KBM-7 (cell line): ENCODE data around the gene EYA4.

ENCODE experiments used
- DNase-seq: peaks from one replicate; pipeline ENCODE4 v3.0.0-alpha.2; 2015
- in situ Hi-C: fragments of 300-500 bp; cut with MboI; formaldehyde crosslinking; loops from 2 replicates; pipeline ENCODE4 v1.14.3; 2020; ENCODE audit warnings: low sequenced_read_pairs, low pct_unique_long_range_greater_than_20kb, mixed read lengths

The EYA4 gene

GRCh38 chr6:133241086-133241900, at the start of gene EYA4:
Gene EYA4 (plus strand): TSS chr6:133241357. CDS start chr6:133274781, 33,424 bp downstream.
- DNase-seq, result no peak
- in situ Hi-C loops, result no loop called here

- no peak for DNase-seq
- in situ Hi-C loops, result no loop called here
Measured at GRCh38 chr6:133193396-133193795, 47.8 kb upstream of the EYA4 start.

GRCh38 chr6:133198725-133199124, 42.4 kb upstream of the EYA4 start:
- in situ Hi-C loops, result no loop called here
- no peak for DNase-seq

- no peak for DNase-seq
- in situ Hi-C loops, result no loop called here
Measured at GRCh38 chr6:133201231-133201630, 39.9 kb upstream of the EYA4 start.

GRCh38 chr6:133202610-133203343, 38.4 kb upstream of the EYA4 start:
- no peak for DNase-seq
- in situ Hi-C loops, result no loop called here

- DNase-seq, result no peak
- in situ Hi-C loops, result no loop called here
Measured at GRCh38 chr6:133203344-133203697, 37.8 kb upstream of the EYA4 start.

GRCh38 chr6:133205304-133205703, 35.9 kb upstream of the EYA4 start:
- DNase-seq, result no peak
- in situ Hi-C loops, result no loop called here

GRCh38 chr6:133206942-133207341, 34.2 kb upstream of the EYA4 start:
- DNase-seq, result no peak
- in situ Hi-C loops, result no loop called here

GRCh38 chr6:133207754-133208153, 33.4 kb upstream of the EYA4 start:
- in situ Hi-C loops, result no loop called here
- DNase-seq, result no peak

GRCh38 chr6:133208183-133208755, 32.9 kb upstream of the EYA4 start:
- in situ Hi-C loops, result no loop called here
- DNase-seq, result no peak

GRCh38 chr6:133214267-133214666, 26.9 kb upstream of the EYA4 start:
- in situ Hi-C loops, result no loop called here
- DNase-seq, result no peak

- no peak for DNase-seq
- in situ Hi-C loops, result no loop called here
Measured at GRCh38 chr6:133218852-133219251, 22.3 kb upstream of the EYA4 start.

GRCh38 chr6:133223452-133224029, 17.6 kb upstream of the EYA4 start:
- in situ Hi-C loops, result no loop called here
- DNase-seq, result no peak

- DNase-seq, result no peak
- in situ Hi-C loops, result no loop called here
Measured at GRCh38 chr6:133225560-133225959, 15.6 kb upstream of the EYA4 start.

- in situ Hi-C loops, result no loop called here
- DNase-seq, result no peak
Measured at GRCh38 chr6:133227344-133227743, 13.8 kb upstream of the EYA4 start.

GRCh38 chr6:133230052-133230451, 11.1 kb upstream of the EYA4 start:
- in situ Hi-C loops, result no loop called here

GRCh38 chr6:133235221-133235620, 5.9 kb upstream of the EYA4 start:
- no peak for DNase-seq
- in situ Hi-C loops, result no loop called here

More at GRCh38 chr6:133230052-133230451, 11.1 kb upstream of the EYA4 start:
- DNase-seq, result no peak

GRCh38 chr6:133236932-133237331, 4.2 kb upstream of the EYA4 start:
- in situ Hi-C loops, result no loop called here
- no peak for DNase-seq

GRCh38 chr6:133240511-133241085, 559 bp upstream of the EYA4 start:
- no peak for DNase-seq

More at GRCh38 chr6:133240511-133241085, 559 bp upstream of the EYA4 start:
- in situ Hi-C loops, result no loop called here
